HFF-Myc (cell line): Measurements from ENCODE around the gene CSKMT.

Experiments used
- DNase-seq: peaks from one replicate; pipeline ENCODE4 v3.0.0-alpha.2; 2011; ENCODE audit warnings: low read depth; ENCODE audit errors: extremely low read depth
- H3K4me3 ChIP-seq: replicated peaks from 2 replicates; pipeline ENCODE4 v1.5.1; 2011; ENCODE audit warnings: low read depth, mild to moderate bottlenecking, control low read depth, low read length
- CTCF ChIP-seq: IDR thresholded peaks from 2 replicates; pipeline ENCODE4 v1.5.1; 2012; ENCODE audit warnings: mild to moderate bottlenecking, low read depth, low read length, control low read depth; ENCODE audit errors: missing control alignments

CSKMT gene

GRCh38 chr11:62656796-62657429, 8.2 kb upstream of the CSKMT start:
- no peak overlapping the region for H3K4me3 ChIP-seq
- no peak for TF ChIP-seq CTCF
- DNase-seq = no peak

DNA sequence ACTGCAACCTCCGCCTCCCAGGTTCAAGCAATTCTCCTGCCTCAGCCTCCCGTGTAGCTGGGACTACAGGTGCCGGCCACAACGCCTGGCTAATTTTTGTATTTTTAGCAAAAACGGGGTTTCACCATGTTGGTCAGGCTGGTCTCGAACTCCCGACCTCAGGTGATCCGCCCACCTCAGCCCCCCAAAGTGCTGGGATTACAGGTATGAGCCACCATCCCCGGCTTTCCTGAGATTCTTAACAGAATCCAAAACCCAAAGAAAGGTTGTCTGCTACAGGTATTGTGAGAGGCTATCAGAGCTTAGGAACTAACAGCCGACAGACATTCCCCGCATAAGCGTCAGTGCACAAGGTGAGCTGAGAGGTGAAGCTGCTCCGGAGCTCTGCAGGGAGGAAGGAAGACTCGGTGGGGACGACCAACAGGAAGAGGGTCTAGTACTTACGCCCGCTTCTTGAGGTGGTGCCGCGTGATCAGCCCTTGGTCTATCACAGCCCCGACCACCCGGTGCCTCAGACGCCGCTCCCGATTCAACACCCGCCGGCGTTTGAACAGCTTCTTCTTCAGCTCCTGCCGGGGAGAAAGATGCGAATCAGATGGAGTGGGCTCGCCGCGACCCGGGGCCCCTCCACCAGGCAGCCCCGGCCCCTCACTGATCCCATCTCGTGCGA, 572 bp upstream of the CSKMT start:
- no peak for DNase-seq
- no peak for TF ChIP-seq CTCF
- H3K4me3 ChIP-seq = peak overlapping the region; percentile 98

DNA sequence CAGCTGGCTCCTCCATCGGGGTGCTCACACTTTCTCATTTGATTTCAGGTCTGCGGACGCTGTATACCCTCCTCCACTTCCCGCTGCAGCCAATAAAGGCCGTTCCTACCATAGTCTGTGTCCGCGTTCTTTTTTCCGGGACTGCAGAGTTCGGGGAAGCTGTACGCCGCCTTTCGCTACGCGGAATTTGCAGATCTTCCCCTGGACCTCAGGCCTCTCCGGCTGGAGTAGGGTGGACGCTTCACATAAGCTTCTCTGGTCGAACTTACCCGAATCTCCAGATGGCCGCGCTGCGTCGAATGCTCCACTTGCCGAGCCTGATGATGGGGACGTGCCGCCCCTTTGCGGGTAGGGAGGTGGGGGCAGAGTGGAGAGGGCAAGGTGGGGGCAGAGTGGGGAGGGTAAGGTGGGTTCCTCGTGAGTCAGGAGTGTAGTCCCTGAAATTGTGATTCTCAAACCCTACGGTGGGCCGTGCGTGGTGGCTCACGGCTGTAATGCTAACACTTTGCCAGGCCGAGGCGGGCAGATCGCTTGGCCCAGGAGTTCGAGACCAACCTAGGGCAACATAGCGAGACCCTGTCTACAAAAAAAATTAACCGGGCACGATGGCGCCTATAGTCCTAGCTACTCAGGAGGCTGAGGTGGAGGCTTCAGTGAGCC, 617 bp downstream of the CSKMT start:
- peak overlapping the region; percentile 98 for H3K4me3 ChIP-seq
- TF ChIP-seq CTCF = no peak
- no peak for DNase-seq

GRCh38 chr11:62666259-62666926, 1.3 kb downstream of the CSKMT start:
- TF ChIP-seq CTCF = no peak

DNA sequence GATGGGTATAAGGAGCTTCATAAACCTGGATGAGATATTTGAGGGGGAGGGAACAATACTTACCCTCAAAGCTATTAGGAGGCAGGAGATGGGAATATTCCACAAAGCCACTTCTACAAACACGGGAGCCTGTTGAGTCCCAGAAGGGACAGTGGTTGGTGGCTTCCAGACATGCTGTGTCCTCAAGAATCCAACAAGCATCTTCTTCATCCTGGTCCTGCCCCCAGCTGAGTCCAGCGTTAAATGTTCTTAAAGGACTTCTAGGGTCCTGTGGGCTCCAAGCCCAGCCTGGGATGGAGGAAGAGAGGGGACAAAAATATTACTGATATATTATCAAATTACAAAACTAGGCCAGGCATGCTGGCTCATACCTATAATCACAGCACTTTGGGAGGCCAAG, 2.3 kb downstream of the CSKMT start:
- peak overlapping the region; percentile 98 for H3K4me3 ChIP-seq
- no peak for TF ChIP-seq CTCF
- no peak for DNase-seq

More at GRCh38 chr11:62666259-62666926, 1.3 kb downstream of the CSKMT start:
- no peak for DNase-seq
- H3K4me3 ChIP-seq = peak overlapping the region; percentile 98

DNA sequence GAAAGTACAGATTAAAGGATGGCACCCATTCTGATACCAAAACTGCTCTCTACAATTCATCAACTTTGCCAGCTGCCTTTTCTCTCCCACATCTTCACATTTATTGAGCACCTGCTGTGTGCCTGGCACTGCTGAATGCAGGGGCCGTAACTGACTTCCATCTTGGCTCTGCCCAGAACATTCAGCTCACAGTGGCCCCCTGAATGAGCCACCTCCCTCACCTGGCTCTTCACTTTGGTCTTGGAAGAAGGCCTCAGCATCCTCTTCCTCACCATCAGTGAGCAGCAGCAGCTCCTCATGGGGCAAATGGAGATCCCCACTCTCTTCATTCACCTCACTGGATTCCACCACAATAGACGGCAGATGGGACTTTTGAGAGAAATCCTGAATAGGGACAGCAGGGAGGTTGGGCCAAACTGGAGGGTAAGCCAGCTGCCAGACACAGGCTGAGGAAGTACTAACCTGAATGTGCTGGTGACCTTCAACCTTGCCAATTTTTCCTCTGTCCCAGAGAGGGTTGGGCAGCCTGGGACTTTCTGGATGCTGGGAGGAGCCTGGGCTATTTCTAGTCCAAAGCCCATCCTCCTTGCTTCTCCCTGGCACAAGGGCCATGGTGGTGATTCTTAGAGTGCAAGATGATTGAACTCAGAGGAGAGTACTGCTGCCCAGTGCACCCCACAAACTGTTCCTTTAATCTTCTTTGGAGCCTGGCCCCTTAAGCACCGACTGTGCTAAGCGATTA, 4.5 kb downstream of the CSKMT start:
- peak overlapping the region; percentile 78 for H3K4me3 ChIP-seq
- no peak for DNase-seq

More for the DNA sequence above, 4.5 kb downstream of the CSKMT start:
- TF ChIP-seq CTCF = no peak
